Fibroblast of villous mesenchyme (primary cell): ENCODE results near the gene SLC2A9. TPM values are rescaled to one million over a fixed set of nuclear protein-coding genes. Genes with fewer than 3 reads are reported as not detected.

Experiments
- DNase-seq: peaks from one replicate; pipeline ENCODE4 v3.0.0-alpha.2; 2010; ENCODE audit warnings: low read depth
- H3K4me3 ChIP-seq: 2 replicates; pipeline ENCODE4 v1.5.1; 2011; ENCODE audit warnings: low read depth, mild to moderate bottlenecking, low read length
- CTCF ChIP-seq: IDR thresholded peaks from 2 replicates; pipeline ENCODE4 v1.5.1; 2012; ENCODE audit warnings: low read depth, mild to moderate bottlenecking, low read length; ENCODE audit not compliant: insufficient read depth
- total RNA-seq: library from RNA; depleted of rRNA; stranded (reverse); fragments of >200 nt; gene quantifications from 2 replicates; pipeline ENCODE4 v1.2.3, GENCODE V29; 2012

Gene SLC2A9
- total RNA-seq, 1 donor: 0.43 TPM

DNA sequence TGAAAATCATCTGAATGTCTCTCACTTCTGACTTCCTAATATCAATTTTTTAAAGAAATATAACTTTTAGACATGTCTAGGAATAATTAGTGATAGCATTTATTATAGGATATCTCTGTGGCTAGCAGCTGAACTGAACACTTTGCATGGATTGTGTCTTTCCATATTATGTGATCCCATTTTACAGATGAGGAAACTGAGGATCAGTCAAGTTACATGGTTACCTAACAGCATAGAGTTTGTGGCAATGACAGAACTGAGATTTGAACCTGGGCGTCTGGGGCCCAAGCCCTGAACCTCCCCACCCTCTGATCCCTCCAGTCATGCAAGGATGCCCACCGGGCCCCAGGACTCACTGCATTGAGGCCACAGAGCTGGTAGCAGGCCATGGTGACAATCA lies 101.3 kb downstream of the SLC2A9 start:
- DNase-seq: no peak
- TF ChIP-seq CTCF: no peak
- H3K4me3 ChIP-seq: no peak overlapping the region

DNA sequence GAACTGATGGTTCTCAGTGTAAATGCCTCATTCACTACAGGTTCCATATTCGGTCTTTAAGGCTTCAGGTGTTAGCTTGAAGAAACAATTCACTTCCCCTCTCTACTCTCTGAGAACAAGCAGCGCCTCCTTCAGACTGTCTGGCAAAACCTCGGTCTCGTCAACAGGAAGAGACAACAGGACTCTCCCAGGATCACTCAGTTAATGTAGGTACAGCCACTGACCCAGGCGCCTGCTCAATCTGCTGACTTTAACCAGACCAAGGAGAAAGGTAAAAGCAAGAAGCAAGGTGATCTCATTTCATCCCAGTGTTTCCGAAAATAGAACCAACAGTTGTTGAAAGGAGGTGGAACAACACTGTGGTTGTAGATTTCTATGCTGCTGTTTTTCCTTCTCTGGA lies 102.2 kb downstream of the SLC2A9 start:
- no peak overlapping the region for H3K4me3 ChIP-seq
- TF ChIP-seq CTCF: no peak

GRCh38 chr4:9918484-9918883 lies 102.8 kb downstream of the SLC2A9 start:
- no peak for TF ChIP-seq CTCF
- no peak overlapping the region for H3K4me3 ChIP-seq
- DNase-seq: no peak

More for the DNA sequence above, 102.2 kb downstream of the SLC2A9 start:
- DNase-seq: no peak

DNA sequence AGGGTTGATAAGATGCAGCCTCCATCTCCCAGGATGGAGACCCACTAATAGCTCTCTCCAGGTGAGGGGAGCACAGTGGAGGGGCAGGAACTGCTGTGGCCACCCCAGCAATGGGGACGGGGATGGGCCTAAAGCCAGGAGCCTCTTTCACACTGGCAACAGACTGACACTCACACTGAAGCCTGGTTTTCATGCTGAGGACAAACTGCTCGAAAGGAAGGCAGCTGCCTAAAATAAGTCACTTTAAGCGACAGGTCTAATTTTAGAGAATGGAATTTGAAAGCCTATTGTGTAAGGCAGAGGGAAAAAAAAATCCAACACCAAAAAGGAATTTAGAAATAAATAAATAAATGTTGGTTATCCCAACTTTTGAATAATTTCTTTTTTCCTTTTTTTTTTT lies 104.4 kb downstream of the SLC2A9 start:
- H3K4me3 ChIP-seq: no peak overlapping the region

GRCh38 chr4:9916346-9916745 lies 105.0 kb downstream of the SLC2A9 start:
- DNase-seq: no peak
- TF ChIP-seq CTCF: no peak
- no peak overlapping the region for H3K4me3 ChIP-seq

More for the DNA sequence above, 104.4 kb downstream of the SLC2A9 start:
- TF ChIP-seq CTCF: no peak
- no peak for DNase-seq

GRCh38 chr4:9913846-9914245 lies 107.5 kb downstream of the SLC2A9 start:
- H3K4me3 ChIP-seq: no peak overlapping the region
- TF ChIP-seq CTCF: no peak
- no peak for DNase-seq

DNA sequence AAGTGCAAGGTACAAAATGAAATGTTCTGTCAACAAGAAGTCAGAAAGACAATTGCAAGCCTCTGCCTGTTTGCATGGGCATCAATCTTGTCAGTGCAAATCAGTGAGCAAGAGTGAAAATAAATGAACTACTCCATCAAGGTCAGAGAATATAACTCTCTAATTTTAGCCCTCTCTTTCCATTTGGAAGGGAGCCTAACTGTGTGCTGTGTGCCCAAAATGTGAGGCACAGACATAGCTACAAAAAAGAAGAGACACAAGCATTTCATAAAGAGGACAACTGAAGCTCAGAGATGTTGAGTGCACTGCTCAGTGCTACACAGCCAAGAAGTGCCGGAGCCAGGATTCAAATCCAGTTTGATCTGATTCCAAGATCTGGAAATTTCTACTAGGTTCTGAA lies 114.3 kb downstream of the SLC2A9 start:
- TF ChIP-seq CTCF: no peak
- DNase-seq: no peak
- H3K4me3 ChIP-seq: no peak overlapping the region
